NCI-H2196 treated with DMSO at 0.1 percent for 48 hours (cell line): ENCODE data around the gene PRAMEF9.
"Not testable (repeated sequence)": the region's sequence is repeated elsewhere in the genome, so short reads cannot be mapped to it uniquely, and the experiment has no call there.

Source experiments
- DNase-seq: peaks from one replicate; lab custom pipeline; 2025; ENCODE audit not compliant: unreplicated experiment; lab: John Stamatoyannopoulos, UW

Gene PRAMEF9

GRCh38 chr1:13171548-13171947 lies at the start of gene PRAMEF9:
TSS of gene PRAMEF9 (plus strand) at chr1:13171848. CDS start at chr1:13175281, 3,433 bp downstream.
- not testable (repeated sequence) for DNase-seq

GRCh38 chr1:13155909-13156308 lies 15.7 kb upstream of the PRAMEF9 start, which contains the start of gene PRAMEF26:
TSS of gene PRAMEF26 (minus strand) at chr1:13156009. CDS start at chr1:13153095, 2,914 bp downstream.
- not testable (repeated sequence) for DNase-seq

GRCh38 chr1:13165531-13165930 lies 6.1 kb upstream of the PRAMEF9 start, which contains the start of gene HNRNPCL4:
TSS of gene HNRNPCL4 (minus strand) at chr1:13165631. CDS start at chr1:13165467, 164 bp downstream.
- DNase-seq = not testable (repeated sequence)

GRCh38 chr1:13201309-13201708 lies 29.7 kb downstream of the PRAMEF9 start, which contains the start of gene PRAMEF13:
TSS of gene PRAMEF13 (minus strand) at chr1:13201409. CDS start at chr1:13199589, 1,820 bp downstream.
- DNase-seq = not testable (repeated sequence)

- not testable (repeated sequence) for DNase-seq
Measured at GRCh38 chr1:13208712-13209111, 37.1 kb downstream of the PRAMEF9 start.

- DNase-seq = not testable (repeated sequence)
Measured at GRCh38 chr1:13216619-13217018, 45.0 kb downstream of the PRAMEF9 start.

- not testable (repeated sequence) for DNase-seq
Measured at GRCh38 chr1:13219203-13219602, 47.6 kb downstream of the PRAMEF9 start.

- DNase-seq = not testable (repeated sequence)
Measured at GRCh38 chr1:13222788-13223187, 51.1 kb downstream of the PRAMEF9 start.

- no peak for DNase-seq
Measured at GRCh38 chr1:13224480-13225060, 52.9 kb downstream of the PRAMEF9 start.

GRCh38 chr1:13225675-13226204 lies 54.1 kb downstream of the PRAMEF9 start, which contains the start of gene PRAMEF18:
TSS of gene PRAMEF18 (minus strand) at chr1:13226154. CDS start at chr1:13226106, 48 bp downstream.
- not testable (repeated sequence) for DNase-seq

GRCh38 chr1:13227271-13228055 lies 55.8 kb downstream of the PRAMEF9 start:
- not testable (repeated sequence) for DNase-seq

GRCh38 chr1:13228343-13228781 lies 56.7 kb downstream of the PRAMEF9 start:
- DNase-seq = no peak
